ENCODE measurements around the gene CHRNA10.

The CHRNA10 gene, protein sequence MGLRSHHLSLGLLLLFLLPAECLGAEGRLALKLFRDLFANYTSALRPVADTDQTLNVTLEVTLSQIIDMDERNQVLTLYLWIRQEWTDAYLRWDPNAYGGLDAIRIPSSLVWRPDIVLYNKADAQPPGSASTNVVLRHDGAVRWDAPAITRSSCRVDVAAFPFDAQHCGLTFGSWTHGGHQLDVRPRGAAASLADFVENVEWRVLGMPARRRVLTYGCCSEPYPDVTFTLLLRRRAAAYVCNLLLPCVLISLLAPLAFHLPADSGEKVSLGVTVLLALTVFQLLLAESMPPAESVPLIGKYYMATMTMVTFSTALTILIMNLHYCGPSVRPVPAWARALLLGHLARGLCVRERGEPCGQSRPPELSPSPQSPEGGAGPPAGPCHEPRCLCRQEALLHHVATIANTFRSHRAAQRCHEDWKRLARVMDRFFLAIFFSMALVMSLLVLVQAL

DNA sequence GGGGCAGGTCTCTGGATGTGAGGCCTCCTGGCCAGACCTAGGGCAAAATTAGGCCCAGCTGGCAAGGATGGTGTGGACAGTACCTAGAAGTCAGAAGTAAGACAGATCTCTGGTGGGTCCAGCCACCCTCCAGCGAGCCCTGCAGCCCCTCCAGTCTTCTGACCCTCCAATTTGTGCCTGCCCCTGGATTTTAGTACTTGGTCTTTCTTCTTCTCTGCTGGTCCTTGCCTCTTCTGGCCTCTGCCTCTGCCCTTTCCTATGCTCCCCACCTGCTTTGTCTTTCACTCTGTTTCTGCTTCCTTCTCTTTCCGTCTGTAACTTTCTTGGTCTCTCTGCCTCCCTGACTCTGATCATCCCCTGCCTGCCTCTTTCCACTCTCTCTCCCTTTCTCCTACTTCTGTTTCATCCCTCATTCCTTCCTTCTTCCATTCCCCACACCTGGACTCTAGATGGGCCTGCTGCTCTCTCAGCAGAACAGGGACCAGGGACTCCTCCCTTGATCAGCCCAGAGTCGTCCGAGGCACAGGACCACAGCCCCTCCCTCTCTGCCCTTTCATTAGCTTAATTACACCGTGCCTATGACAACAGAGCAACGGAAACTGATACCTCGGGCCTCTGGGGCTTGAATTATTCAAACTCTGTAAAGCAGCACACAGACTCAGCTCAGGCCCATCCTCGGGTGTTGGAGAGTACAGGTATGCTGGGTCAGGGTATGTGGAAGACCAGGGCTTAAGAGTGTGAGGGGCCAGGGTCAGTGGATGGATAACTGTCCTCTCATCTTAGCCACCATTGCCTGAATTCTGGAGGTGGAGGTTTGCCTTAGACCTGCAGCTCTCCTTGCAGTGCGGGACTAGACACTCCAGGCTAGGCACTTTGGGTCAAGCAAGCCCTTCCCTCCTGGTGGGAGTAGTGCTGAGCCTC, at the start of gene CHRNA10:
TSS of gene CHRNA10 (minus strand) at position 51 of the 921 bp plus-strand sequence. CDS start 72 bp downstream, outside the sequence.
- DNase-seq: no peak

DNA sequence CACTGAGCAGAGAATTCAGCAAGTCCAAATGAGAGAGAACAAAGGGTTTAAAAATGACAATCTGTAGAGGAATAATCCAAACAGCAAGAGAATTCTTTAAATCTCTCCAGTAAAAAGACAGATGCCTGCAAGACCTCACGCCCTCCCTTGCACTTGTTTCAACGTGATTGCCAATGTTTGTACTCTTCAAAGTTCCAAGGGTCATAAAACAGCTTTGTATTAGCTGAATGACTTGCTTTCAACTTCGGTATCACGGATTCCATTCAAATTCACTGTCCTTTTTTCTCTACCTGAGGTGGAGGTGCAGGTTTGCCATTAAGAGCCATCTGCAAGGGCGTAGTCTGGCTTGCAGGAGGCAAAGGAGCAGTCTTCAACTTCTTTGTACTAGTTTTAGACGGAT, 41.1 kb upstream of the CHRNA10 start:
- DNase-seq: no peak

DNA sequence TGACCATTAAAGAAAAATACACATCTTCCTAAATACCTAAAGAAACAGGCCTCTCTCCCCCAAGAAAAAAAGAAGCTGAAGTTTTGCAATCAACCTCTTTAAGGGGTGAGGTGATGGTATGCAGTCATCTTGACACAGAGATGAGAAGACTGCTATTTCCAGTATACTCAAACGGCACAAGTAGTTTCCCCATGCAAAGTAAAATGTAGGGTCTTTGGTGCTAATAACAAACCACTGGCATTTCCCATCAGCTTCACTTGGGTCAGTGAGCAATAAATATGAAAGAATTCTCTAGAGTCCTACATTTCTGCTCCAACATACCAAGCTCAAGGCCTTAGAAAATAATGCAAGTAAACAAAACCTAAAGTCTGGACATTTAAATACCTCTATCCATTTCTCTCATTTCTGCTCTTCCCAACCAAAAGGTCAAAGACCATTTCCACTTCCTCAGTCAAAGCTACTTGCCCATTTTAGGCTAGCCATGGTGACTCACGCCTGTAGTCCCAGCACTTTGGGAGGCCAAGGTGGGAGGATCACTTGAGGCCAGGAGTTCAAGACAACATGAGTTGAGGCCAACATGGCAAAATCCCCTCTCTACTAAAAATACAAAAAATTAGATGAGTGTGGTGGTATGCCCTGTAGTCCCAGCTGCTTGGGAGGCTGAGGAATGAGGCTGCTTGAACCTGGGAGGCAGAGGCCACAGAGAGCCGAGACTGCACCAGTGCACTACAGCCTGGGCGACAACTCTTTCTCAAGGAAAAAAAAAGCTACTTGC, 39.5 kb upstream of the CHRNA10 start:
- peak; percentile 56 for DNase-seq

DNA sequence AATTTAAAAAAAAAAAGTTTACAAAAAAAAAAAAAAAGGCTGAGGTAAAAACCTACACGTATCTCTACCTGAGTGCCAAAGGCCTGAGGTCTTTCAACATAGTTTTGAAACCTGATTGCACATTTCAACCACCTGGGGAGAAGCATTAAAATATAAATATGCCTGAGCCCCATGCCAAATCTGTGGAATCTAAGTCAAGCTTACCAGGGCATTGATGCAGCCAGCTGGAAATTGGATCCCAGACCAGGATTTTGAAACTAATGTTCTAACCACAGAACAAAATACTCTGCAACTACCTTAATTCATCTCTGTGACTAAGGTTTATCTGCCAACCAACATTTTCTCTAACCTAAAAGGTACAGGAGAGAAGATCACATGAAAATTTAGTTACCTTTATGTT, 38.8 kb upstream of the CHRNA10 start:
- no peak for DNase-seq

DNA sequence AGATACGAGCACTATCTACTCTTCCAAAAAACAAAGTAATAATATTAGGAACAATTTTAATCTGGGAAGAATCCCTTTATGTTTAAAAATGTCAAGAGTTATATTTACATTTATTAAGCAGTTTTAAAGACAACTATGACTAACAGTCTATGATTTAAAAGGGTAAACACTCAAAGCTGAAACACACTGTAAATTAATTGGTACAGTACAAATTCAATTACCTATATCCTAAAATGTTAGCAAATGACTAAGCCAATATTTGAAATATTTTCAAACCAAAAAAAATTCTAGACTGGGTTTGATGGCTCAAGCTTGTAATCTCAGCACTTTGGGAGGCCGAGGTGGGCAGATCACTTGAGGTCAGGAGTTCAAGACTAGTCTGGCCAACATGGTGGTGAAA, 36.0 kb upstream of the CHRNA10 start:
- DNase-seq: no peak

DNA sequence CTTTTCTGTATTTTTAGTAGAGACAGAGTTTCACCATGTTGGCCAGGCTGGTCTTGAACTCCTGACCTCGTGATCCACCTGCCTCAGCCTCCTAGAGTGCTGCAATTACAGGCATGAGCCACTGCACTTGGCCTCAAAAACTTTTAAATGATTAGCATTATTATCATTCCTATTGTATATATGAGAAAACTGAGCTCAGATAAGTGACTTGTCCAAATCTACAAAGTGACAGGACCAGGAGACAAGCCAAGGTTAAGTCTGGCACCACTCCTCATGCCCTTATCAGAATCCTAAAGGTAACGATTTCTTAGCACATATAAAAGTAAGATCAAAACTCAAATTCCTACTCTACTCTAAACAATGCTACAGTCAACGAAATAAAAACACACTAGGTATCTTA, 32.2 kb upstream of the CHRNA10 start:
- DNase-seq: no peak

DNA sequence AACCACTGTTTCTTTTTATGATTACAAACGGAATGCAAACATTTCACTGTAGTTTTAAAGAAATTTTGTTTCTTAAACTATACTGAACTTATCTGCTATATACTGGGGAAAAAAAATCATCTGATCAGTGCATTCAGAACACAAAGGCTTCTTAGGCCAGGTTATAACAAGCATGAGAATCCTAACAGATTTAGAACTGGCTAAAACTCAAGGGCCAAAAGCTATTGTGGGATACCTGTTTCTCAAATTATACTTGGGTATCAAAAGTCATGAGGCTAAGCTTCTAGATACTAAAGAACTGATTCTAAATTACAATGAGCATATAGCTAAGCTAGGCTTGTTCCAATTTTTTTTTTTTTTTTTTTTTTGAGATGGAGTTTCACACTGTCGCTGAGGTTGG, 29.7 kb upstream of the CHRNA10 start:
- DNase-seq: no peak

DNA sequence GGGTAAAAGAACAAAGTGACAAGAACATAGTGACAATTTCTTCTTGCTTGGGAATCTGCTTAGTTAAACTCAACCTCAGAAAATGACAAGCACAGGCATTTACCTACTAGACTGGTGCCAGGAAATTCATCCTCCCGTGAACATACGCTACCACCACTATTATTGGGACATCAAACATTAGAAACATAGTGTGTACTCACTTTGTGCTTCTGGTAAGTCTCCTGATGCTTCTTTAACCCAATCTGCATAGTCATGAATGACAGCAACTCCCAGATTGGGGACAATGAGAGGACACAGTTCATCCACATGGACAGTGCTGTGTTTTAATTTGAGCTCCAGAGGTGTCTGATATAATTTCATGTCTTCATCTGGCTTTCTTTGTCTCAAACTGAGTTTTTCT, 29.2 kb upstream of the CHRNA10 start:
- DNase-seq: no peak

DNA sequence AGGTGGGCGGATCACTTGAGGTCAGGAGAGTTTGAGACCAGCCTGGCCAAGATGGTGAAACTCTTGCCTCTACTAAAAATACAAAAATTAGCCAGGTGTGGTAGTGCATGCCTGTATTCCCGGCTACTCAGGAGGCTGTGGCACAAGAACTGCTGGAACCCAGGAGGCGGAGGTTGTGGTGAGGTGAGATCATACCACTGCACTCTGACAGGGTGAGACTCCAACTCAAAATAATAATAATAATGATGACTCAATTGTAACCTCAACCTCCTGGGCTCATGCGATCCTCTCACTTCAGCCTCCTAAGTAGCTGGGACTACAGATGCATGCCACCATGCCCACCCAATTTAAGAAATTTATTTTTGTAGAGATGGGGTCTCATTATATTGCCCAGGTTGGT, 15.6 kb upstream of the CHRNA10 start:
- DNase-seq: no peak

DNA sequence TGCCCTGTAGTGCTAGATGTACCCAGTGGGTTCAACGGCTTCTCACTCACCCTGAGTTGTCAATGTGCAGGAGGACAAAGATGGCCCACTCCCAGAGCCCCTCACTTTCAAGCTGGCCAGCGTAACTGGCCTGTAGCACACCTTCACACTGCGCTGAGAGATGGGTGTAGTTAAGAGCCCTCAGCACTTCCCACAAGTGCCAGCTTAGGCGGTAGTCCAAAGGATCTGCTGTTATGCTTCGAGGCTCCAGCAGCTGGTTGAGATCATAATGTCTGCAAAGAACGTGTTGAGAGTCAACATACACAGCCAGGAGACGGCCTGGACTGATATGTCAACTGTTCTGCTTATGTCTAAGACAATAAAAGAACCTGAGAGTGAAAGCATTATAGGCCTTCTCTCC, 14.7 kb upstream of the CHRNA10 start:
- no peak for DNase-seq

DNA sequence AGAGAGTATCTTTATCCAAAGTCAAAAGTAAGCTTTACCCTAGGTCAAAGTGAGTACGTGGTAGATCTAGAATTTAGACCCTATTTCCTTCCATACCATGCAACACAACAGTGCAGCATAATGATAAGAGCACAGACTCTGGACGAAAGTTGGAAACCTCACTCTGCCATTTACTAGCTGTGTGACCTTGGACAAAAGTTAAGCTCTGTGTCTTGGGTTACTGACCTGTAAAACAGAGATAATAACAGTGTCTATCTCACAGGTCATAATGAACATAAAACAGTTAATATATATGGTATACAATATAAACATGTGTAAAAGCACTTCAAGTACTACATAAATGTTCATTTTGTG, 13.6 kb upstream of the CHRNA10 start:
- no peak for DNase-seq

DNA sequence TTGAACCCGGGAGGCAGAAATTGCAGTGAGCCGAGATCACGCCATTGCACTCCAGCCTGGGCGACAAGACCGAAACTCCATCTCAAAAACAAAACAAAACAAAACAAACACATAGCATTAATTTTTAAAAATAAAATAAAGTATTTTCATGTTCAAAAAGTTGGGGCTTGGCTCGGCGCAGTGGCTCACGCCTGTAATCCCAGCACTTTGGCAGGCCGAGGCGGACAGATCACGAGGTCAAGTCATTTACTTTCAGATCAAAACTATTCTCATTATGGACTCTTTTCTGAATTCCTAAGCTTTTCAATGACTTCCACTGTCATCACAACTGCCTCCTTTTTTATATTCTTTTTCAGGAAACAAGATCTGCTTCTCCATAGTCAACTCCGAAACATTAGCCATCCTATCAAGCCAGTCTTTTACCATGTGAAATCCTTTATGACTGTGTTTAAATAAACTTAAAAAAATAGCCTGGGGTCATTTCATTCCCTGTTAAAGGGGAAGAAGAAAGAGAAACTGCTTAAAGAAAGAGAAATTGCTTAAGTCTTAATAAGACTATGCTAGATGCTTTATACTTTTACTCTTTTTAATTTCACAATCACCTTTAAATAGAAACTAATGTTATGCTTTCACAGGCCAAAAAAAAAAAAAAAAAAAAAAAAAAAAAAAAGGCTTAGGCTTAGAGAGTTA, 13.1 kb upstream of the CHRNA10 start:
- peak; percentile 81 for DNase-seq

DNA sequence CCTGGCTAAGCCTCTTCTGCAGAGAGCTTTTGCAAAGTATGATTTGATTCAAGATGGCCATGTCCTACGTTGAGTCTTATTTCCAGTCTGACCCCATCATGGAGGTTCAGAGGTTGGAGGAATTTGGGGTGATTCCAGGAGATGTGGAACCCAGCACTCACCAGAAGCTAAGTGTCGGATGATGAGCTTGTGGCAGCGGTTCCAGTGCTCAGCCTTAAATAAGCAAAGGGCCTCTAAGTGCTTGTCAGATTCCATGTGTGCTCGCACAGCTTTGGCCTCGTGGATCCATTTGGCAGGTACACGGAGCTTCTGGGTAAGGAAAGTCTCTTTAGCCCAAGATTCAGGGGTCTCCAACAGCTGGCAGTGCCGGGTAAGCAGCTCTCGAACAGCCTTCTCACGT, 11.9 kb upstream of the CHRNA10 start:
- DNase-seq: no peak

DNA sequence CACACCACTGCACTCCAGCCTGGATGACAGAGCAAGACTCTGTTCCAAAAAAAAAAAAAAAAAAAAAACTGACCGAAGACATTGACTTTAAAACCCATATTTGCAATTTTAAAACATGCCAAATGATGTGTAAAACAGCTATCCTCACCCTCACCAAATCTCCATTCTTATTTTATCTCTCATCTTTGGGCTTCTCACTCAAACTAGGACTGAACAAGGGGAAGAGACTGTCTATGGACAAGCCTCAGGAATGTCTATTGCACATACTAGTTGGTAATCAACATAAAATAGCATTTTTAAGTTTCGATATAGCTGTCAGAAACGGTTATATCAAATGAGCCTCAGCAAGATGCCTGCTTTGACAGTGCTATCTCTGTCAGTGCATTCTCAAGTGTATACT, 7.9 kb upstream of the CHRNA10 start:
- DNase-seq: no peak

DNA sequence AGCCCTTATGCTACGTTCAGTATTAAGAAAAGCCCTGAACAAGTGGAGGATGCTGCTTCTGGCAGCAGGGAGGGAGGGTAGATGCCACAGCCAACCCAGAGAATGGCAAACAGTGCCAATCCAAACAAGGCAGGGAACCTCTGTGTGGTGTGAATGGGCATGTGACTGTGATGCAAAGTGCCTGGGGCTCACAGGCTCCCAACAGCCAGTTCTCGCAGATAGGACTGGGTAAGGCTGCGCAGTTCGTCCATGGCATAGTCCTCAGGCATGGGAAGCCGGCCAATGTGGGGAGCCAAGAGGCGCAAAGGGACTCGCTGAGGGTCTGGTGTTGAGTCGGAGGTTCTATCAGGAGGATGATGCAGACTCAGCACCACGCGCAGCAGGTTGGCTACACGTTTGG, 4.8 kb upstream of the CHRNA10 start:
- no peak for DNase-seq

DNA sequence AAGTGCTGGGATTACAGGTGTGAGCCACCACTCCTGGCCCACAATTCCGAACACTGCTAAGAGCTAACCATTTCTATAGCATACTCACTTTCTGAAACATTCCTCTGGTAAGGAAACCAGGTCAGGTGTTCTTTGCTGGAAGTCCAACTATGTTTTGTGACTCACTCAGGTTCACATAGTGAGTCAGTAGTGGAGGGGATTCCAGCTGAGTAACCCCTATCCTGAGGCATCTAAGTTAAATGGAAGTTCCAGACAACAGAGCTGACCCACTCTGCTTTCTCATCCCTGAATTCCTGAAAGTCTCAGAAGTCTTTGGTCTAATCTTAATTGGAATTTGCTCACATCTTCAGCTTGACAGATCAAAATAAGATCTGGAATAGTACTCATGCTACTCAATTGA, 3.0 kb upstream of the CHRNA10 start:
- DNase-seq: no peak

DNA sequence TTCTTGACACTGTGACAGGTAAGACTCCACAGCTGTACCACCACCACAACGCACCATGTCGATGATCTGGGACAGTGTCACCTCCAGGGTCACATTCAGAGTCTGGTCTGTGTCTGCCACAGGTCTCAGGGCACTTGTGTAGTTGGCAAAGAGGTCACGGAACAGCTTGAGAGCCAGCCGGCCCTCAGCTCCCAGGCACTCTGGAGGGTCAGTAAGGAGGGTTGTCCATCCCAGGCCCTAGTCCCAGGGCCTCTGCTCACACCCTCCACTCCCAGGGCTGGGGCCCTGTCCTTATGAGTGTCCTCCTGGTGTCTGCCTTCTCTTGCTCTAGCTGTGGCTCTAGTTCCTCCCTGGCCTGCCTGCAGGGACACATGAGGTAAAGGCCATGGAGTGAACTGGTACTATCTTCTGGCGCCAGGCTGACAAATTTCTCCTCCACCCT, 1.4 kb downstream of the CHRNA10 start:
- no peak for DNase-seq

DNA sequence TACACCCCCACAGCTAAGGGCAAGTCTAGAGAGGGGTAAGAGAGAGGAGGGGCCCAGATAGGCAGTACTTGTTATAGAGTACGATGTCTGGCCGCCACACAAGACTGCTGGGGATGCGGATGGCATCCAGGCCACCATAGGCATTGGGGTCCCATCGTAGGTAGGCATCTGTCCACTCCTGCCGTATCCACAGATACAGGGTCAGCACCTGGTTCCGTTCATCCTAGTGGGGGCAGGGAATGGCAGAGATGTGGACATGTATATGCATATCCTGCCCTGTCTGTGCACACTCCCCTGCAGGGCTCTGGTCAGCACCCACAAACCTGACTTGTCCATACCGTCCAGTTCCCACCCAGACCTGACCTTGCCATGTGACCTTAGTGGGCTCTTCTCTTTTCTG, 2.1 kb downstream of the CHRNA10 start:
- no peak for DNase-seq

DNA sequence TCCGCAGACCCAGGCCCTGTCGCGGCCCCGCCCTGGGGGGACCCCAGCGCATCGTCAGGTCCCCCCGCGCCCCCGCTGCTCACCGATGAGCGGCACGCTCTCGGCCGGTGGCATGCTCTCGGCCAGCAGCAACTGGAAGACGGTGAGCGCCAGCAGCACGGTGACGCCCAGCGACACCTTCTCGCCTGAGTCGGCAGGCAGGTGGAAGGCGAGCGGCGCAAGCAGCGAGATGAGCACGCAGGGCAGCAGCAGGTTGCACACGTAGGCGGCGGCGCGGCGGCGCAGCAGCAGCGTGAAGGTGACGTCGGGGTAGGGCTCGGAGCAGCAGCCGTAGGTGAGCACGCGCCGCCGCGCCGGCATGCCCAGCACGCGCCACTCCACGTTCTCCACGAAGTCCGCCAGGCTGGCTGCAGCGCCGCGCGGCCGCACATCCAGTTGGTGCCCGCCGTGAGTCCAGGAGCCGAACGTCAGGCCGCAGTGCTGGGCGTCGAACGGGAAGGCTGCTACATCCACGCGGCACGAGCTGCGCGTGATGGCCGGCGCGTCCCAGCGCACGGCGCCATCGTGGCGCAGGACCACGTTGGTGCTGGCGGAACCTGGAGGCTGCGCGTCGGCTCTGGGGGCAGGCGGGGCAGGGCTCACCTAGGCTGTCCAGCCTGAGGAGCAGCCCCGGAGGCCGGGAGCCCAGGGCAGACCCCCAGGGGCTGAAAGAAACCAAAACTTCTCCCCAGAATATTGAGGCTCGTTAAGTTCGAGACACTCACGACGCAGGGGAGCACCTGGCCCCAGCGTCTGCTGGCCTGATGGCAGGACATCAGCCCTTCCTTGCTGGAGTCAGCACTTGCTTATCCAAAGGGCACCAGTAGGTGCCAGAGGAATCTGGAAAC, 3.8 kb downstream of the CHRNA10 start:
- no peak for DNase-seq

DNA sequence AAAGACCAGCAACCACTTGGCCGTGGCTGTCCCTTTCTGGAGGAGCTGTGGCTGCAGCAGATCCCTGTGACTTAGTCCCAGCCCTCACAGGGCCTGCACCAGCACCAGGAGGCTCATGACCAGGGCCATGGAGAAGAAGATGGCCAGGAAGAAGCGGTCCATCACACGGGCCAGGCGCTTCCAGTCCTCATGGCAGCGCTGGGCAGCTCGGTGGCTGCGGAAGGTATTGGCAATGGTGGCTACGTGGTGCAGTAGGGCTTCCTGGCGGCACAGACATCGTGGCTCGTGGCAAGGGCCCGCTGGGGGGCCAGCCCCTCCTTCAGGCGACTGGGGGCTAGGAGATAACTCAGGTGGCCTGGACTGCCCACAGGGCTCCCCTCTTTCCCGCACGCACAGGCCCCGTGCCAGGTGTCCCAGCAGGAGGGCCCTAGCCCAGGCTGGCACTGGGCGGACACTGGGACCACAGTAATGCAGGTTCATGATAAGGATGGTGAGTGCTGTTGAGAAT, 5.1 kb downstream of the CHRNA10 start:
- DNase-seq: no peak

DNA sequence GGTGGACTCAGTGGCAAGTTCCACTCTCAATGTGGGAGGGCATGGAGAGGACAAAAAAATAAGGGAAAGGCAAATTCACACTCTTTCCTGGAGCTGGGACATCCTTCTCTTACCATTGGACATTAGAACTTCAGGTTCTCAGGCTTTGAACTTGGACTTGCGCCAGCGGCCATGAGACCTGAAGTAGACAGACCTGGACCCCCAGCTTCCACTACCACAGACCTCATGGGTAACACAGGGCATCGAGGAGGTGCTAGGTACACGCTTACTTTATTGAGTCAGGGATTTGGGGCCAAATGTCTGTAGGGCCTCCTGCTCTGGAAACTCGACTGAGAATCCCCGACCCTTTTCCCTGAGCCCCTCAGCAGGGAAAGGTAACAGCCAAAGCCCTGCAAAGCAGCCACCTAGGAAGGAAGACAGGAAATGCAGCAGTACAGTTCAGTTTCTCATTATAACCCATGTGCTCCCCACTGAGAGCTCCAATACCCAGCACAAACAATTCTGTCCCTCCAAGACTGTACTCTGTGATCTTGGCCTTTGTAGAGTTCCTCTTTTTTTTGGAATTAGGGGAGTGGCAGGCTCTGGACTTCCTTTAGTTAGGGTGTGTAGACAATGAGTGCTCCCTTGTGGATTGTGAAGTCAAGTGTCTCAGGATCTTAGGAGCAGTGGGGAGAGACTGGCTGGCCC, 5.7 kb downstream of the CHRNA10 start:
- DNase-seq: peak; percentile 24
